ENCODE measurements around the gene SRMS.

- TF ChIP-seq, protein P1, sequence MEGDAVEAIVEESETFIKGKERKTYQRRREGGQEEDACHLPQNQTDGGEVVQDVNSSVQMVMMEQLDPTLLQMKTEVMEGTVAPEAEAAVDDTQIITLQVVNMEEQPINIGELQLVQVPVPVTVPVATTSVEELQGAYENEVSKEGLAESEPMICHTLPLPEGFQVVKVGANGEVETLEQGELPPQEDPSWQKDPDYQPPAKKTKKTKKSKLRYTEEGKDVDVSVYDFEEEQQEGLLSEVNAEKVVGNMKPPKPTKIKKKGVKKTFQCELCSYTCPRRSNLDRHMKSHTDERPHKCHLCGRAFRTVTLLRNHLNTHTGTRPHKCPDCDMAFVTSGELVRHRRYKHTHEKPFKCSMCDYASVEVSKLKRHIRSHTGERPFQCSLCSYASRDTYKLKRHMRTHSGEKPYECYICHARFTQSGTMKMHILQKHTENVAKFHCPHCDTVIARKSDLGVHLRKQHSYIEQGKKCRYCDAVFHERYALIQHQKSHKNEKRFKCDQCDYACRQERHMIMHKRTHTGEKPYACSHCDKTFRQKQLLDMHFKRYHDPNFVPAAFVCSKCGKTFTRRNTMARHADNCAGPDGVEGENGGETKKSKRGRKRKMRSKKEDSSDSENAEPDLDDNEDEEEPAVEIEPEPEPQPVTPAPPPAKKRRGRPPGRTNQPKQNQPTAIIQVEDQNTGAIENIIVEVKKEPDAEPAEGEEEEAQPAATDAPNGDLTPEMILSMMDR (IDR thresholded peaks at IDR 0.05 in 4 of 5, conservative IDR thresholded peaks at IDR 0.05 in 1 of 5): no peak
- TF ChIP-seq POLR2A (IDR thresholded peaks at IDR 0.05): no peak
Observed at GRCh38 chr20:63588641-63589041, 41.1 kb upstream of the SRMS start.

All from gastrocnemius medialis (tissue), 4 donors.